Measurements from ENCODE around the gene SCG5. TPM values are rescaled to one million over a fixed set of nuclear protein-coding genes. Genes with fewer than 3 reads are reported as not detected.

SCG5 gene
- polyA plus RNA-seq, 1 of the 3 experiments (the other 2 are of a cell fraction), result 11.0 TPM

DNA sequence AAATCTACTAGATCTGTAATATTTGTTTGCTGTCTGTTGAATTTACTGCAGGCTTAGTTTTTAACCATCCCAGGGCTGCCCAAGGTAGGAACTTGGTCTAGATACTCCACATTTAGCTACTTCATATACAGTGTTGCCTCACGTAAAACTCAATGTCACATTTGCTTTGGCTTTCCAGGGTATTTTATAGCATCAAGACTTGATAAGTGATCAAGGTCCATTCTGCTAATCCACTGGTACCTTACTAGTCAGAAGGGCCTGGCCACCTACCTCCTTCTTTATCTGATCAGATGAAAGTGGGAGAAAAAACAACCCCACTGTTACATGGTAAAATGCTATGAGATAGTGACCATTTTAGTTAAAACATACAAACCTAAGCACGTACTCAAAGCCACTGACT is 50.8 kb downstream of the SCG5 start:
- peaks cover 0 to 5% of the 10 kb centered on the region in 2 experiments; a peak in 1 of 4 replicates for H3K4me1 ChIP-seq (ENCODE audit: control insufficient read depth in 1 of 2, insufficient read depth in 2 of 2, low read depth in 1 of 2, low read length in 1 of 2)
- TF ChIP-seq SMC3 (IDR thresholded peaks at IDR 0.05; ENCODE audit: low read depth, low read length) (no peak), FOXM1 (IDR thresholded peaks at IDR 0.05; ENCODE audit: low read depth) (no peak), FOSL2 (IDR thresholded peaks at IDR 0.05; ENCODE audit: borderline replicate concordance, low read depth) (no peak), TEAD4 (IDR thresholded peaks at IDR 0.05; ENCODE audit: borderline replicate concordance, insufficient read depth) (no peak), SIN3A (IDR thresholded peaks at IDR 0.05; ENCODE audit: borderline replicate concordance, low read depth, low read length) (no peak), RAD21 (IDR thresholded peaks at IDR 0.05; ENCODE audit: low read length) (no peak), NRF1 (IDR thresholded peaks at IDR 0.05; ENCODE audit: low read depth, low read length) (no peak), MEF2A (IDR thresholded peaks at IDR 0.05; ENCODE audit: borderline replicate concordance, low read depth) (no peak), FOXJ3 (CRISPR knock-in tag; IDR thresholded peaks at IDR 0.05) (no peak), MXI1 (IDR thresholded peaks at IDR 0.05; ENCODE audit: low read depth, low read length) (no peak), YY1 (IDR thresholded peaks at IDR 0.05; ENCODE audit: low read depth) (no peak), TCF12 (IDR thresholded peaks at IDR 0.05) (no peak), RFX5 (IDR thresholded peaks at IDR 0.05; ENCODE audit: low read length) (no peak)
- TF ChIP-seq, protein P1, sequence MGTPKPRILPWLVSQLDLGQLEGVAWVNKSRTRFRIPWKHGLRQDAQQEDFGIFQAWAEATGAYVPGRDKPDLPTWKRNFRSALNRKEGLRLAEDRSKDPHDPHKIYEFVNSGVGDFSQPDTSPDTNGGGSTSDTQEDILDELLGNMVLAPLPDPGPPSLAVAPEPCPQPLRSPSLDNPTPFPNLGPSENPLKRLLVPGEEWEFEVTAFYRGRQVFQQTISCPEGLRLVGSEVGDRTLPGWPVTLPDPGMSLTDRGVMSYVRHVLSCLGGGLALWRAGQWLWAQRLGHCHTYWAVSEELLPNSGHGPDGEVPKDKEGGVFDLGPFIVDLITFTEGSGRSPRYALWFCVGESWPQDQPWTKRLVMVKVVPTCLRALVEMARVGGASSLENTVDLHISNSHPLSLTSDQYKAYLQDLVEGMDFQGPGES (IDR thresholded peaks at IDR 0.05; ENCODE audit: low read depth, low read length), result no peak
- TF ChIP-seq, protein P2, sequence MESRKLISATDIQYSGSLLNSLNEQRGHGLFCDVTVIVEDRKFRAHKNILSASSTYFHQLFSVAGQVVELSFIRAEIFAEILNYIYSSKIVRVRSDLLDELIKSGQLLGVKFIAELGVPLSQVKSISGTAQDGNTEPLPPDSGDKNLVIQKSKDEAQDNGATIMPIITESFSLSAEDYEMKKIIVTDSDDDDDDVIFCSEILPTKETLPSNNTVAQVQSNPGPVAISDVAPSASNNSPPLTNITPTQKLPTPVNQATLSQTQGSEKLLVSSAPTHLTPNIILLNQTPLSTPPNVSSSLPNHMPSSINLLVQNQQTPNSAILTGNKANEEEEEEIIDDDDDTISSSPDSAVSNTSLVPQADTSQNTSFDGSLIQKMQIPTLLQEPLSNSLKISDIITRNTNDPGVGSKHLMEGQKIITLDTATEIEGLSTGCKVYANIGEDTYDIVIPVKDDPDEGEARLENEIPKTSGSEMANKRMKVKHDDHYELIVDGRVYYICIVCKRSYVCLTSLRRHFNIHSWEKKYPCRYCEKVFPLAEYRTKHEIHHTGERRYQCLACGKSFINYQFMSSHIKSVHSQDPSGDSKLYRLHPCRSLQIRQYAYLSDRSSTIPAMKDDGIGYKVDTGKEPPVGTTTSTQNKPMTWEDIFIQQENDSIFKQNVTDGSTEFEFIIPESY (IDR thresholded peaks at IDR 0.05; ENCODE audit: borderline replicate concordance, low read depth), result no peak
- TF ChIP-seq, protein P3, sequence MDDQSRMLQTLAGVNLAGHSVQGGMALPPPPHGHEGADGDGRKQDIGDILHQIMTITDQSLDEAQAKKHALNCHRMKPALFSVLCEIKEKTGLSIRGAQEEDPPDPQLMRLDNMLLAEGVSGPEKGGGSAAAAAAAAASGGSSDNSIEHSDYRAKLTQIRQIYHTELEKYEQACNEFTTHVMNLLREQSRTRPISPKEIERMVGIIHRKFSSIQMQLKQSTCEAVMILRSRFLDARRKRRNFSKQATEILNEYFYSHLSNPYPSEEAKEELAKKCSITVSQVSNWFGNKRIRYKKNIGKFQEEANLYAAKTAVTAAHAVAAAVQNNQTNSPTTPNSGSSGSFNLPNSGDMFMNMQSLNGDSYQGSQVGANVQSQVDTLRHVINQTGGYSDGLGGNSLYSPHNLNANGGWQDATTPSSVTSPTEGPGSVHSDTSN (IDR thresholded peaks at IDR 0.05), result no peak
- TF ChIP-seq, protein P4, sequence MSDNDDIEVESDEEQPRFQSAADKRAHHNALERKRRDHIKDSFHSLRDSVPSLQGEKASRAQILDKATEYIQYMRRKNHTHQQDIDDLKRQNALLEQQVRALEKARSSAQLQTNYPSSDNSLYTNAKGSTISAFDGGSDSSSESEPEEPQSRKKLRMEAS (IDR thresholded peaks at IDR 0.05; ENCODE audit: low read depth), result no peak
- H3K9me2 ChIP-seq, result no peaks in the 10 kb centered on the region
- no peak overlapping the region for H3K27ac ChIP-seq (ENCODE audit: low read depth in 2 of 2, low read length in 1 of 2)
- no peaks in the 10 kb centered on the region for H4K20me1 ChIP-seq (ENCODE audit: insufficient read depth)
- WGBS (ENCODE audit: low lambda C conversion rate), result 94% methylated on average over 2 of the region's 2 CpGs
- peaks cover 12% of the 10 kb centered on the region for H3F3A ChIP-seq (replicated peaks; ENCODE audit: insufficient read depth)
- H2AFZ ChIP-seq (ENCODE audit: low read depth), result no peak overlapping the region
- CTCF ChIA-PET, result interaction anchor here (1.0 kb wide), 1 partner anchor 29 kb away, joined by 3 read pairs; no protein-coding TSS in a partner anchor
- H3K9me3 ChIP-seq, result no peaks in the 10 kb centered on the region
- no peak for DNase-seq
- POLR2A ChIA-PET, result no interaction called here
- no peak overlapping the region for H3K4me2 ChIP-seq
- no peak overlapping the region for H3K4me3 ChIP-seq (ENCODE audit: low read depth in 2 of 2, low read length in 1 of 2)
- no peaks in the 10 kb centered on the region for H3K27me3 ChIP-seq (ENCODE audit: insufficient read depth)
- no peaks in the 10 kb centered on the region for H3K36me3 ChIP-seq (replicated peaks in 1 of 2; ENCODE audit: control insufficient read depth in 1 of 2, insufficient read depth in 2 of 2, low read length in 1 of 2)
- no peak overlapping the region for H3K9ac ChIP-seq
- H3K79me2 ChIP-seq (ENCODE audit: insufficient read depth), result no peaks in the 10 kb centered on the region

All from SK-N-SH (cell line).